ENCODE measurements around the gene SLC22A2.
"Not testable (repeated sequence)": the region's sequence is repeated elsewhere in the genome, so short reads cannot be mapped to it uniquely, and the experiment has no call there.

Gene SLC22A2

DNA sequence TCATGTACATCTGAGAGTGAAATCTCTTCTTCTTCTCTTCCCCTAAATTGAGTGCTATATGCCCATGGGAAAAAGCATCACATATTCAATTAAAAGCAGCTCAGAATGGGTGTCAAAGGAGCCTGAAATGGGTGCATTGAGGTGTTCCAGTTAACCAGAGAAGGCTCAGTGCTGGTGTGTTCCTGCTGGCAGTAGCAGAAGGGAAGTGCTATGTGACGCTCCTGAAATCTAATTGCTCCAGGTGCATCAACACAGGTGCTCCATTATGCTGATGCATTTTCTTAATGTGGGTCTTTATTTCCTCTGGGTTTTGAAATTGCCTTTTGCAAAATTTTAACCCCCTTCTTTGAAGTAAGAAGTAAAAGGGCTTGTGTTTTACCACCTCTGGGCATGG is 17.9 kb downstream of the SLC22A2 start:
- DNase-seq, result no peak

DNA sequence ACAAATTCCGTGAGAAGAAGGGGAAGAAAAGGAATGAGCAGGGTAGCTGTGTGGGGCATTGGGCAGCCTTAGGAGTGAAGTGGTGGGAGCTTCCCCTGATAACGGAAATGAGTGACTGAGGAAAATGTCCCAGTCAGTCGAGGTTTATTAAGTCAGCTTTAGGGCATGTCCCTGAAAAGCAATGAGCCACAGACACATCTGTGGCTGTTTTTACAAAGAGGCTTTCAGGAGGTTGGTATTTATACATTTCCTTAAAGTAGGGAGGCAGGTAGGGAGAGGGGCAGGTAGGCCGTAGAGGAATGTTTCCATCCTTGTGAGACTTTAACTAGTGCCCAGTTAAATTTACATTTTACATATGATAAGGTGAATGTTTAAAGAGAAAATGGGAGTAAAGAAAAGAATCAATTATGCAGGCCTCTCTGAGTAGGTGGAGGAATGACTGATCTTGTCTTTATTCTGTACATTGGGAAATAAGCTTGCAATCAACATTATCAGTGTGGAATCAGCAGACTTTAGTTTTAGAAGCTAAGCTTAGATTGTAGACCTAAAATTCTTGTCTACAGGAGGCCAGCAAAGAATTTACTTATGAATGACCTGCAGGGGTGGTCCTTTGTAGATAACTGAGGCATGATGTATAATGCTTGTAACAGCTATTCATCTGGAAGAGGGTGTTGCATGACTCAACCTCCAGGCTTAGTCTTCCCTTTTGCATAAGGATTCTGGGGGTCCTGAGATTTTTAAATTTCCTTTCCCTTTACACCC is 18.5 kb downstream of the SLC22A2 start:
- DNase-seq, result no peak

DNA sequence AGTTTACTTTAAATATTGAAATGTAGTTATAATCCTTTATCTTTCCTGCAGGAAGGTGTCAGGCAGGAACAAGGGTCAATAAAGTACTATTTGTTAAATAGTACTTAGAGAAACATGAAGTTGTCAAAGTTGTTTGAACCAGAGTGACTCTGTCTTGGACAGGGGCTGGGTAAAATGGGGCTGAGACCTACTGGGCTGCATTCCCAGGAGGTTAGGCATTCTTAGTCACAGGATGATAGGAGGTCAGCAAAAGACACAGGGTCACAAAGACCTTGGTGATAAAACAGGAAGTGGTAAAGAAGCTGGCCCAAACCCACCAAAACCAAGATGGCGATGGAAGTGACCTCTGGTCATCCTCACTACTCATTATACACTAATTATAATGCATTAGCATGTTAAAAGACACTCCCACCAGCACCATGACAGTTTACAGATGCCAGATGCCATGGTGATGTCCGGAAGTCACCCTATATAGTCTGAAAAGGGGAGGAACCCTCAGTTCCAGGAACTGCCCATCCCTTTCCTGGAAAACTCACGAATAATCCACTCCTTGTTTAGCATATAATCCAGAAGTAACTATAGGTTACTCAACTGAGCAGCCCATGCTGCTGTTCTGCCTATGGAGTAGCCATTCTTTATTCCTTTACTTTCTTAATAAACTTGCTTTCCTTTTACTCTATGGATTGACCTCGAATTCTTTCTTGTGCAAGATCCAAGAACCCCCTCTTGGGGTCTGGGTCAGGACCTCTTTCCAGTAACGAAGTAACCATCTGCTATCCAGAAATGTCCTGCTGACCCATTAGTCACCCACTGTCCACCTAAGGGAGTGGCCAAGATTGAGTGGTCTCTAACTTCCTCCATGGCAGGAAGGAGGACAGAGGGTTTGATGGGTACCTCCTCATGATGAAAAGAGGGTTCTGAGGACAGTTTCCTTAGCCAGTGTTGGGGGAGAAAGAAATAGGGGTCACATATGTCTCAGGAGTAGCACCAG is 19.6 kb downstream of the SLC22A2 start:
- DNase-seq, result no peak

DNA sequence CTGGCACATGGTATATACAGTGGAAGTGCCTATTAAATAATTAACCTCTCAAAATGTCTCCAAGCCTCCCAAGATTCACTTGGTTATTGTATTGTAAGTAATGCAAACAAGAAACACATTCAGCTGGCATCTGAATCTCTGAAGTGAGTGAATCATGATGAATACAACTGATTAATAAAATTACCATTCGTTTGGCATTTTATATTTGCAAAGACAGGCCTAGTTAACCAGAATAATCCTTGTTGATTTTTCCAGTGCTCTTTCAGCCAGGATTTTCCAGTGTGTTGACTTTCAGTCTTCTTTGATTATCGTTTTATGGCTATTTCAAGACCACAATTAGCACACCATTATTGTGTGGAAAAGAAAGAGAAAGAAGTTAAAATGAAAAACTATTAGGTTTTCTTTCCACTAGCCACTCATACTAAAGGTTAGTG is 20.3 kb downstream of the SLC22A2 start:
- no peak for DNase-seq

DNA sequence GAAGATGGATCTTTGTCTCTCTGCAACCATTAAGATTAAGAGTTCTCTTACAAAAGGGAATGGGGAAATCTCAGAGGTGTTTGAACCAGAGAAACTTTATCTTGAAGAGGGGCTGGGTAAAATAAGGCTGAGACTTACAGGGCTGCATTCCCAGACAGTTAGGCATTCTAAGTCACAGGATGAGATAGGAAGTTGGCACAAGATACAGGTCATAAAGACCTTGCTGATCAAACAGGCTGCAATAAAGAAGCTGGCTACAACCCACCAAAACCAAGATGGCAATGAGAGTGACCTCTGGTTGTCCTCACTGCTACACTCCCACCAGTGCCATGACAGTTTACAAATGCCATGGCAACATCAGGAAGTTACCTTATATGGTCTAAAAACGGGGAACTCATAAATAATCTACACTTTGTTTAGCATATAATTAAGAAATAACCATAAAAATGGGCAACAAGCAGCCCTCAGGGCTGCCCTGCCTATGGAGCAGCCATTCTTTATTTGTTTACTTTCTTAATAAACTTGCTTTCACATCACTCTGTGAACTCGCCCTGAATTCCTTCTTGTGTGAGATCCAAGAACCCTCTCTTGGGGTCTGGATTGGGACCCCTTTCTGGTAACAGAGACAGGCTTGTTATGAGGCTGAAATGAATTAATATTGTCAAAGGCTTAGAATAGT is 20.9 kb downstream of the SLC22A2 start:
- DNase-seq, result not testable (repeated sequence)

DNA sequence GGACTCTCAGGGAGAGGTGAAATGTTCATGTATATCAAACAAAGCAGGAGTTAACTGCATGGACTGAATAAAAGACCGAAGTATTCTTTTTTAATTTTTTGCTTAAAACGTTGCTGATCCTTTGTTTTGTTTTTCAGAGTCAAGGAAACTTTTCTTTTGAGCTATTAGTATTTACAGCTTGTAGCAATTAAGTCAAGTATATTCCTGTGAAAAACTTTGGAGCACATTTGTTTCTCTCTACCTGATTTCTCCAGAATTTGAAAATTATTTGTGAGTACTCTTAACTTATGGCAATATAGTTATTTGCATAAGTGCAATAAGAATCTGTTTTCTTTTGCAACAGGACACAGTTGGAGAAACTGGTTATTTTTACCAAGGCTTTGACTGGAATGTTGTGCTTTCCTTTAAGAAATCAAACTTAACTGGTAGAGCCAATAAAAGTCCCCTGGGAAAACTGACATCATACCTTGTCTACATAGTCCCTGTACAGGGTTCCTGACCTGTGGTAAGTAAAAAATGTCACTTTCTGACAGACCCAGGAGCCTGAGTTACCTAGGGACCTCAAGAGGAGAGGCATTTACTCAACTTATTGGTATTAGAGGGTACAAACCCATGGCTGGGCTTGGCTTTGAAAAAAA is 22.3 kb downstream of the SLC22A2 start:
- not testable (repeated sequence) for DNase-seq

DNA sequence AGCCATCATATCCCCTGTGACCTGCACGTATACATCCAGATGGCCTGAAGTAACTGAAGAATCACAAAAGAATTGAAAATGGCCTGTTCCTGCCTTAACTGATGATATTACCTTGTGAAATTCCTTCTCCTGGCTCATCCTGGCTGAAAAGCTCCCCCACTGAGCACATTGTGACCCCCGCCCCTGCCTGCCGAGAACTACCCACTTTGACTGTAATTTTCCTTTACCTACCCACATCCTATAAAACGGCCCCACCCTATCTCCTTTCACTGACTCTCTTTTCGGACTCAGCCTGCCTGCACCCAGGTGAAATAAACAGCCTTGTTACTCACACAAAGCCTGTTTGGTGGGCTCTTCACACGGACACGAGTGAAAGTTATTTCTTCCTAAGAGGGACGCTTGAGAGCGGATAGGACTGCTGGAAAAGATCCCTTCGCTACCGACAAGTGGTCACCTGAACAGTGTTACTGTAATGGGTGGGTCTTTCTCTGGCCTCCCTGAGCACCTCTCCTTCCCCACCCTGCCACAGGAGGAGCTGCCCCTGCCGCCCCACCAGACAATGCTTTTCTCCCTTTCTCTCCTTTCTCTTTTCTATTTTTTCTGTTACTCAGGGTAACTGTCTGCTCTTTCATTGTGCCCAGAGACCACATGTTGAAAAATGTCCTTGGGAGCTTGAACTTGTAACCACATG is 24.5 kb downstream of the SLC22A2 start:
- not testable (repeated sequence) for DNase-seq

DNA sequence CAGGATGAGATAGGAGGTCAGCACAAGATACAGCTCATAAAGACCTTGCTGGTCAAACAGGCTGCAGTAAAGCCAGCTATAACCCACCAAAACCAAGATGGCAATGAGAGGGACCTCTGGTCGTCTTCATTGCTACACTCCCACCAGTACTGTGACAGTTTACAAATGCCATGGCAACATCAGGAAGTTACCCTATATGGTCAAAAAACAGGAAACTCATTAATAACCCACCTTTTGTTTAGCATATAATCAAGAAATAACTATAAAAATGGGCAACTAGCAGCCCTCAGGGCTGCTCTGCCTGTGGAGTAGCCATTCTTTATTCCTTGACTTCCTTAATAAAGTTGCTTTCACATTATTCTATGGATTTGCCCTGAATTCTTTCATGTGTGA is 30.9 kb downstream of the SLC22A2 start:
- no peak for DNase-seq

DNA sequence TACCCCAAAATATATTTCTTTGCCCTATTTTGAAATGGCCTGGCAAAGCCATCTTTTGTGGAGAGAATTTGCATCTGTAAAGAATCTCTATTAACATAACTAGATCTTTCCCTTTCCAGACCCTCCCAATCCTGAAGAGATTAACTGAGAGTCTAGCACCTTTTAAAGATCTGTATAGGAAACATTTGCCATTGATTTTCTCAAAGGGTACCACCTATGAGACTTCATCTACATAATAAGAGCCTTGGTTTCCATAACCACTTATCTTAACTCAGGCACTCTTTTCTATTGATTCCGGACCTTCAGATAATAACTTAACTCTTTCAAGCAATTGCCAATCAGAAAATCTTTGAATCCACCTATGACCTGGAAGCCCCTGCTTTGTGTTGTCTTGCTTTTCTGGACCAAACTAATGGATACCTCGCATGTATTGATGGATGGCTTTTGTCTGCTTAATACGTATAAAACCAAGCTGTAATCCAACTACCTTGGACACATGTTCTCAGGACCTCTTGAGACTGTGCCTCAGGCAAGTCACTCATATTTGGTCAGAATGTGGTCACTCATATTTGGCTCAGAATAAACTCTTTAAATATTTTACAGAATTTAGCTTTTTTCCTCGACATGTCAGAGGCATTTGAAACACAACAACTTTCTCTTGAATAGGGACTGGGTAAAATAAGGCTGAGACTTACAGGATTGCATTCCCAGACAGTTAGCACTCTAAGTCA is 31.4 kb downstream of the SLC22A2 start:
- DNase-seq, result no peak

DNA sequence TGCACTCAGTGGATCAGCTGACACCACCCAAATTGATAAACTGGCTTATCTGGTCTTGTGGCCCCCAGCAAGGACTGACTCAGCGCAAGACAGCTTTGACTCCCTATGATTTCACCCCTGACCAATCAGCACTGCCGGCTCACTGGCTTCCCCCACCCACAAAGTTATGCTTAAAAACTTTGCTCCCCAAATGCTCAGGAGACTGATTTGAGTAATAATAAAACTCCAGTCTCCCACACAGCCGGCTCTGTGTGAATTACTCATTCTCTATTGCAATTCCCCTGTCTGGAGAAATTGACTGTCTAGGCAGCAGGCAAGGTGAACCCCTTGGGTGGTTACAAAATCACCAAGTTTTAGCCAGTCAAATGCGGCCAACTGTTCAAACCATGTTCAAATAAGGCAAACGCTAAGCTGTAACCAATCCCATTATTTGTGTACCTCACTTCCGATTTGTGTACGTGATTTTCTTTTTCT is 32.5 kb downstream of the SLC22A2 start:
- no peak for DNase-seq

DNA sequence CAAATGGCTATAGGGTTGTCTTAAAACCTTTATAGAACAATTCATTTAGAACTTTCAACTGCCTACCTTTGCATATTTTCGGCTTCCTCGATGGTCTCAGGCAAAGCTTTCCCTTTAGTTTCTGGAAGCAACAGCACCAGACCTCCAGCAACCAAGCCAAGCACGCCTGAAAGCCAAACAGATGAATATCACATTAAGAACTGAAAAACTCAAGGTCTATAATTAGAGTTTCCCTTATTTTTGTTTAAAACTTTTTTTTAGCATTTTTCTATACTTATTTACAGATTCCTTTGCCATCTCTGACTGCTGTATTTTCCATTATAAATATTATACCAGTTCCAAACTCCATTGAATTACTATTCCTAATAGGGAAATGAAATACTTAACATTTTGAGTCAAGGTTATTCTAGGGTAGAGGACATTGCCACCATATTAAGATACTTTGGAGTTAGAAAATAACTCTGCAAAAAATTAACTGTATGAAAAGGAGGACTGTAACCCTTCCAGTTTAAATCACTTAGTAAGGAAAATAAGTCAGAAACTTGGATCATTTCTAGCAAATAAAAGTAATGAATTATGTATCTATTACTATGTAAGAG is 33.9 kb downstream of the SLC22A2 start:
- DNase-seq, result no peak

DNA sequence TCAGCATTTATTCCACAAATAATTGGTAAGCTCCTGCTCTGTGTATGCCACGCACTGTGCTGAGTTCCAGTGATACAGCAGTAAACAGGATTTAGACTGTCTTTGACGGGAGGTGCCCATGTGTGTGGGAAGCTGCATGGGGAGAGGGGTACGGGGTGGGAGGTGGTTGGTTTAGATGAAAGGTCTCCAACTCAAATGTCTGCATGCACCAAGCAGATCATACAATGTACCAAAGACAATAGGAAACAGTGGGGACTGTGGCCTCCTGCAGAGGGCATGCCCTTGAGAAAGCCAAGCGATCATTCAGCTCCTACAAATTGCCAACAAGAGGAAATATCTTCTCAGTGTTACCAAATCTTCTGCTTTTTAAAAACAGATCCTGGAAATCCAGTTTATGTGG is 36.1 kb downstream of the SLC22A2 start:
- no peak for DNase-seq

DNA sequence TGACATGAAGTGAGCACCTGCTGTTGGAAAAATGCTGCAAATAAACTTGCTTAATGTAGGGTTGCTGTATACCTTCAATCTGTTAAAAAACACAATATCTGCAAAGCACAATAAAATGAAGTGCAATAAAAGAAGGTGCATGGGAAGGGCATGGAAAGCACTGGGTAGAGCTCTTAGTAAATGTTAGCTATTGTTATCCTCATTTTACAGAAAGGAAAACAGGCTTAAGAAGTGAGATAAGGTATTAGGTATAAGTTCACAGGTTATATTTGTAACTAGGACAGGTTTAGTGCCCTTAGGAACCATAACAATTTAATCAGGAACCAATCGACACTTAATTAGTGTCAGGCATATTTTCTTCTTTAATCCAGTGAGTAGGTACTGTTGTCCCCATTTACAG is 36.7 kb downstream of the SLC22A2 start:
- no peak for DNase-seq

DNA sequence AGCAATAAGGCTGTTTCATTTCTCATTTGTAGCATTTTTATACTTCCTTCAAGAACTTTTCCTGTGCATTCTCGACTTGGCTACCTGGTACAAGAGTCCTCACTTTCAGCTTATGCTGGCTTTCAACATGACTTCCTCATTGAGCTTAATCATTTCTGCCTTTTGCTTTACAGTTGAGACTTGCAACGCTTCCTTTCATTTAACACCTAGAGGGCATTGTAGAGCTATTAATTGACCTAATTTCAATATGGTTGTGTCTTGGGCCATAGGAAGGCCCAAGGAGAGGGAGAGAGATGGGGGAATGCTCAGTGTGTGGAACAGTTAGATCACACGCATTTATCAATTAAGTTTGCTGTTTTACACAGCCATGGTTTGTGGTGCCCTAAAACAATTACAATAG is 37.2 kb downstream of the SLC22A2 start:
- no peak for DNase-seq

DNA sequence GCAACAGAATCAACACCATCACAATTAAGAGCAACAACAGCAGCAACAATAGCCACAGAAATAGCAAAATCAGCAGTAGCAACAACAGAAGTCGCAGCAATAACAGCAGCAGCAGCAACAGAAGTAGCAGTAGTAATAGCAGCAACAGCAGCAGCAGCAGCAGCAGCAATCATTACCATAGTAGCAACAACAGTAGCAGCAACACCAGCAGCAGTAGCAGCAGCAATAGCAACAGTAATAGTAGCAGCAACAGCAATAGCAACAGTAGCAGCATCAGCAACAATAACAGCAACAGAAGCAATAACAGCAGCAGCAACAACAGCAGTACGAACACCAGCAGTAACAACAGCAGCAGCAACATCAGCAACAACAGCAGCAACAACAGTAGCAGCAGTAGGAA is 39.8 kb downstream of the SLC22A2 start:
- no peak for DNase-seq

DNA sequence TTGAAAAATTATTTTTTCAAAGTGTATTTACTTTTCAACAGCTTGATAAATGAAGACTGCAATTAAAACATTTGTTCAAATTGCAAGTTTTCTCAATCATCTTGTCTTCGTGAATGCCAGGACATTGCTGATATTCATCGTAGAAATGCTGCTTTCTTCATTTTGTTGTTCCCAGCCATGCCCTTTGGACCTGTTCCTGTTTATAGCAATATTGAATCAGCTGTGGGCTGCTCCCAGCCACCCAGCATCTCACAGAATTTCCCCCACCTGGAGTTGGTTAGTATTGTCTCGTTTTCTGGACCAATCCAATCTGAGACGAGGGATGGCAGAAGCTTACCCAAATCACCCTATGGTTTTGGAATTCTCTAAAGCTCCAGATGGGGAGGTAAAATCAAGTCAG is 40.8 kb downstream of the SLC22A2 start:
- no peak for DNase-seq

DNA sequence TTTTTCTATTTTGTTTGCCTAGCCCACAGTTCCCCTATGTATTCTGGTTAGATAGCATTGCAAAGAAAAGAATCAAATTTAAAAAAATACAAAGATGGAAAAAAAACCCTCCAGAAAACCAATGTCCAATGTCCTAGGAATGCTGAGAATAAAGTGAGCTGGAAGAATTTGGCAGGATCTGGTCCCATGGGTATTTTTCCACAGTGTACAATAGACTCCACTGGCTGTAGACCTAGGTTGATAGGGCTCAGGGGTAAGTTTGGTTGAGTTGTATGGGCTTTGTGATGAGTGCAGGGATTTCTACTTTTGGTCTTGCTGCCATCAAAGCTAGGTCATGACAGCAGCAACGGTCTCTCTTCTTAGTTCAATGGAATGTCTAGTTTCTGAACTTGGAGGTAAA is 41.5 kb downstream of the SLC22A2 start:
- DNase-seq, result no peak

DNA sequence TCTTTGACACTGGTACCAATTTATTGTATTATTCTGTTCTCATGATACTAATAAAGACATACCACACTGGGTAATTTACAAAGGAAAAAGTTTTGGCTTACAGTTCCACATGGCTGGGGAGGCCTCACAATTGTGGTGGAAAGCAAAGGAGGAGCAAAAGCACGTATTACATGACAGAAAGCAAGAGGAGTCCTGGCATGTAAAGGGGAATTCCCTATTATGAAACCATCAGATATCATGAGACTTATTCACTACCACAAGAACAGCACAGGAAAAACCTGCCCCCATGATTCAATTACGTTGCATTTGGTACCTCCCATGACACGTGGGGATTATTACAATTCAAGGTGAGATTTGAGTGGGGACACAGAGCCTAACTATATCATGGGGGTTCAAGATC is 43.4 kb downstream of the SLC22A2 start:
- no peak for DNase-seq

DNA sequence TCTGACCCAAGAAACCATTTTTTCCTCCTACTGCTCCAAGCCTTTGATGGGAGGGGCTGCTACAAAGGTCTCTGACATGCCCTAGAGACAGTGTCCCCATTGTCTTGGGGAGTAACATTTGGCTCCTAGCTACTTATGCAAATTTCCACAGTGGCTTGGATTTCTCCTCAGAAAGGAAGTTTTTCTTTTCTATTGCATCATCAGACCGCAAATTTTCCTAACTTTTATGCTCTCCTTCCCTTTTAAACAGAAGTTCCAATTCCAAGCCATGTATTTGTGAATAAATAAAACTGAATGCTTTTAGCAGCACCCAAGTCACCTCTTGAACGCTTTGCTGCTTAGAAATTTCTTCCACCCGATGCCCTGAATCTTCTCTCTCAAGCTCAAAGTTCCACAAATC is 51.0 kb downstream of the SLC22A2 start:
- no peak for DNase-seq

DNA sequence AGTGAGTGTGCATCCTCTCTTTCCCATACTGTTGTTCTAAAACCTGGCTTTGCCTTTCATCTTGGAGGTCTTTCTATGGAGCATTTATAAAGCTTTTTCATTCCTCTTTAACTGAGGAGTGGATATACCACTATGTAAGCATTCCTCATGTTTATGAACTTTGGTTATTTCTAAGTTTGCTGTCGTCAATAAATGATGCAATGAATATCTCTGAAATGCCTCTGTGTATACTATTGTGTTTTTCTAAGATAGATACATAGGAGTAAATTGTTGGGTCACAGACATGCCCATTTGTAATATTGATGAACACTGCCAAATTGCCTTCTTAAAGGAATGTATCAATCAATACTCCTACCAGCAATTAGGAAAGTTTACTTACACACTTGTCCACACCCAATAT is 53.9 kb downstream of the SLC22A2 start:
- no peak for DNase-seq

DNA sequence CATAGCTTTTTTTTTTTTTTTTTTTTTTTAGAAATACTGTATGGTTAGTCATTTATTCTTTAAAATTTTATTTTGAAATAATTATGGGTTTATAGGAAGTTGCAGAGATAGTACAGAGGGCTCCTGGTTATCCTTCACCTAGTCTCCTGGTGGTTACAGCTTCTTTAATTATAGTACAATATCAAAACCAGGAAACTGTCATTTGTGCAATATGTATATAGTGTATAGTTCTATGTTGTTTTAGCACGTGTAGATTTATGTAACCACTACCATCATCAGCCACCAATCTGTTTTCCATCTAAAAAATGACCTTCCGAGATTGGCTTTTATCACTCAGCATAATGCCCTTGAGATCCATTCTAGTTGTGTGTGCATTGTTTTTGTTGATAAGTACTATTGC is 54.7 kb downstream of the SLC22A2 start:
- no peak for DNase-seq
